EH (cell line): ENCODE data around the gene A3GALT2.

Experiments
- DNase-seq: peaks from one replicate; pipeline ENCODE4 v3.0.0-alpha.2; 2015; ENCODE audit warnings: low read depth

A3GALT2 gene

DNA sequence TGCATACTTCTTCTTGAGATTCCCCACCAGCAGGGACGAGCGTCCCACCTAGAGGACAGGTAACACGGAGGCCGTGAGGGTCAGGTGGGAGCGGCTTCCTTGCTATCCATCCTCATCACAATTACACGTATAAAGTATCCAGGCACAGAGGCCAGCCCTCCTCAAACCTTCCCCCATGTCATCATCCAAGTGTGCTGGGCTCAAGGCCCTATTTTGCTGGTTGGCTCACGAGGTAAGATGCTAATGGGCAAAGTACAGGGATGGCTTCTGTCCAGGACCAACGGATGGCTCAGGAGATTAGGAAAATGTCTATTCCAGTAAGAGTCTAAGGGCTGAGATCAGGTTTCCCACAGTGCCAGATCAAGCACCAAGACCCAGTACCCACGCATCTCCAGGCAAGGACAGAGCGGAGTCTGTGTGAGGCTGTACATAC, 11.5 kb upstream of the A3GALT2 start:
- DNase-seq: peak; percentile 68

DNA sequence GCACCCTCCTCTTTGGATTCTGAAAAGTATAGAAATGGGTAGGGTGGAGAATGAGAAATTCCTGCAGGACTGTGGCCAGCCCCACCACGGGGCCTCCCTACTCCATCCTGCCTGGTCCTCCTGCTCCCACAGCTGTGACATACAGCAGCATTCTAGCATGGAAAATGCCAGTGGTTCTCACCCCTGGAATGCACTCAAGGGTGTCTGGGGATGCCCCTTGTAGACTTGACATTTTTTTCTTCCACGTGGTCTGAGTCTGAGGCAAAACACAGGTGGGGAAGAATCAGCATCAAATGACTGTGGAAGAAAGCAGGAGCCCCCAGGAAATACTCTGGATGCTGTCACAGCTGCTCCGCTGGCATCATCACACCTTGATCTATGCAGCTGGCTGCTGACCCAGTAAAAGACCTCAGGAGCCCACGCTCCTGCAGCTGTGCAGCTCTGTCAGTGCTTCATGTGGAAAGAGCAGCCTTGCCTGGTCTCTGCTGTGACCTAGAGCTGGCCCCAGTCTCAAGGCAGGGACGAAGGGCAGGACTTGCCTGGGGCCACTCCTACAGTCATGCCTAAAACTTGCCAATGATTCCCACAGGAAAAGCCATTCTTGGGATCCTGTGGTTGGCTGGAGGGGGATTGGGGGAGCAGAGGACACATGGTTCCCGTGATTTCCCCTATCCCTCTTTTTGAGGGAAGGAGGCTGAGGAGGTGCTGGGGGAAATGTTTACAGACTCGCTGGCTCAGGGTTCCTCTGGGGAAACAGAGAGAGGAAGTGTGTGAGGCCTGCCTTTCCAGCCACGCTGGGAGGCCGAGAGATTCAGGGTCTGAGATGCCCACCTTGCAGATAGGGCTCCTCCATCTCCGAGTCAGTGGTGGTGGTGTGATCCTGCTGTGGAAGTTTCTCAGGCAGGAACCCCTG, 10.8 kb upstream of the A3GALT2 start:
- peak; percentile 88 for DNase-seq

DNA sequence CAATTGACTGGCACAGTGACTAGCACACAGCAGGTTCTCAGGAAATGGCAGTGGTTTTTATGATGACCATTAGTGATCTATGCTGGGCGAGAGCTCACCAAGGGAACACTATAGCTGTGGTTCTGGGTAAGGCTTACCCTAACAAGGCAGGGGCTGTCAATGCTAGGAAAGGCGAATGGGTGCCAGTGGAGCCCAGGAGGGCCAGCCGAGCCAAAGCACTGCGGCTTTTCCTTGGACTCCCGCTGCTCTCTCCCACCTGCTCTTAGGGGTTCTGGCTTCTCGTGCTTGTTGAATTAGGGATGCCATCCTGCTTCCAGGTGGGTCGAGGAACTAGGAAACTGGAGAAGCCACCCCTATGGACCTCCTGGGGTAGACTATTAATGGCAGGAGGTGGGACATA, 10.0 kb upstream of the A3GALT2 start:
- DNase-seq: no peak

GRCh38 chr1:33330361-33330890, 9.5 kb upstream of the A3GALT2 start:
- DNase-seq: no peak

DNA sequence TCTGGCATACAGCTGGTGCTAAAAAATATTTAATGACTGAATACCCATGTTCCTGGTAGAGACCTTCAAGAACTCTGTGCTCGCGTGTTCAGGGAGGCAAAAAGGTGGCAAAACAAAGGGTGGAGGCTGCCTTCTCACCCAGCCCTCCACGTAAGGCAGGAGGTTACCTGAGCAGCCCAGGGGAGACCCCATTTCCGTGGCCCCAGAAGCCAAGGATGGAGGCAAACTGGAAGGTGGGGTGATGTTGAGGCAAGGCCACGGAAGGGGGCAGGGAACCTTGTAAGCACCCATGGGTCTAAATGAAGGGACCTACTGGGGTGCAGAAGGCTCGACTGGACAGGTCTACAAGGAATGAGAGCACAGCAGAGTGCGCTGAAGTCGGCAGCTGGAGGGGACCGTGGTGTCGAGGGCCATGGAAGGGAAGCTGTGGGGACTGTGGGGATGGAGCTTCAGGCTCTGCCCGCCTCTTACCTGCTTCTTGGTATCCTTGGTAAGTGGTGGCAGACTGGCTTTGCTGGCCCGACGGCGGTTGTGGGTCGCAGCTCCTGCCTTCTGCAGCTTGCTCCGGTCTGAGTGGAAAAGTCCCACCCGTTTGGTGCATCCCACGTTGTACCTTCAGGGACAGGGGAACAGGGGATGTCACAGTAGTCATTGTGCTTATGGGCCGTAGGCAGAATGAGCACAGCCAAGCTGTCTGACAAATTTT, 8.9 kb upstream of the A3GALT2 start:
- no peak for DNase-seq

DNA sequence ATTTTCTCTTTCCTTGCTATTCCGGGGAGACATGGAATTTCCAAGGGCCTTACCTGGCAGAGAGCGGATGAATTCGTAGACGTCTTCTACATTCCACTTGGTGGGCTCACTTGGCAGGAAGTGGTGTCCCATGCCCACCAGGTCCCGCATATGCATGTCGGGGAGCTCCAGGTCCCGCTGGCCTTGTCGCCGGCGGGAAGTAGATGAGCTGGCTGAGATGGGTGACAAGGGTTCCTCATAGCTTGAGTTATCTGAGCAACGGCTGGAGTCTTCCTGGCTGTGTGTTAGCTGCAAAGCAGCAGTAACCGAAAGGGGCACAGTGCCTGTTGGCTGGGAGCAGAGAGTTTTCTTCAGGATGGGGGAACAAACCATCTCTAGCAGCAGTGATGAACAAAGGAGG, 7.9 kb upstream of the A3GALT2 start:
- DNase-seq: no peak

DNA sequence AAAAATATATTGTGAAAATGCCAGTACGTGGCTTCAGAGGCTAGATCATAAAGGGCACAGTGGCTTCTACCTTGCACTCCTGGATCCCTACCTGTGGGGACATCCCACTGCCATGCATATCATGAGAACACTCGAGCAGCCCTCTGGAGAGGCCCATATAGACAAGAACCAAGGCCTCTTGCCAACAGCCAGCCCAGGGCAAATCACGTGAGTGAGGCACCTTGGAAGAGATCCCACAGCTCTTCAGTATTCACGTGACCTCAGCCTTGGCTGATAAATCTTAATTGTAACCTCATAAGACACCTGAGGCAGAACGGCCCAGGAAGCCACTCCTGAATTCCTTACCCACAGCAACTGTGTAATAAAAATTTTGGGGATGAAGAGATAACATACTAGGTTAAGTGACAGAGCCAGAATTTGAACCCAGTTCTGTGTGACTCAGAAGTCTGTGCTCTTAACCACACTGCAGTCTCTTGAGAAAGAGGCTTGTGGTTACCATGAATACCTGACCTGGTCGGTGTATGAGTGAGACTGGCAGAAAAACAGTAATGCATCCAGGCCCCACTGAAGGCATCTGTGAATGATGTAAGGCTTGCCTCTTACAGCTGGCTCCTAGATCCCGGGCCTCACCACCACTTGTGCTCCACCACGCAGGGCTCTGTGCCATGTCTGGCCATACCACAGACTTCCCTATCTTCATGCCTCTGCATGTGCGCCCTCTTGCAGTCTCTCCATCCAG, 6.9 kb upstream of the A3GALT2 start:
- DNase-seq: peak; percentile 98

- no peak for DNase-seq
Measured at GRCh38 chr1:33326785-33327184, 5.9 kb upstream of the A3GALT2 start.

- DNase-seq: no peak
Measured at GRCh38 chr1:33324677-33325575, 4.0 kb upstream of the A3GALT2 start.

DNA sequence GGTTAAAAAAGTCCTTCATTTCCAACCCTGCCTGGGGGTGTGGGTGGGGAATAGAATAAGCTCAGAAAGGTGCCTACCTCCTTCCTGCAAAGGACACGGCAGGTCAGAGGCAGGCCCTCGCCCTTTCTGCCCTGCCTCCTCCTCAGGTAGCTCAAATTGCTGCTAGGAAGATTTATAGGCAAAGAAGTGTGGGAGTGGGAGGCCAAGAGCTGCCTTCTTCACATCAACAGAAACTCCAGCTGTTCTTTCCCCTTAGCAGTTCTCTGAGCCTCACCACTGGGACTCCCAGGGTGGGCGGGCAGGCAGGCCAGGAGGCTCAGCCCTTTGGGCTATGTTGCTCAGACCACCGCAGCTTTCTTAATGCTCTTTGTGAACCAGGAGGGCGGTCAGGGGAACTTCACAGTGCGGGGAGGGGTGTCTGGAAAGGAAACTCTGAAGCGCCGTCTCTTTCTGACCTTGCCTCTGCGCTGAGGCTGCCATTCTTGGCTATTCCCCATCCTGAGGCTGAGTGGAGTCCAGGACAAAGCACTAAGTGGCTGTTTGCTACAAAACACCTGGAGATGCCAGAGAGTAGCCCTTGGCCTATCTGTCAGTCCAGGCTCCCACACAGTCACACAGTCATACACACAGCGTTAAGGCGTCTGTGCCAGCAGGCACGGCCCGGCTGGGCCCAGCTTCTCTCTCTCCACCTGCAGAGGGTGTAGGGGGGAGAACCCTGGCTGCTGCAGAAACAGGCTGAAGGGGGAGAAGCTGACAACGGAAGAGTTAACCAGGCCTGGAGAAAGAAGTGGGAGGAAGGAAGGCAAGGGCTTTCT, 3.0 kb upstream of the A3GALT2 start:
- no peak for DNase-seq

DNA sequence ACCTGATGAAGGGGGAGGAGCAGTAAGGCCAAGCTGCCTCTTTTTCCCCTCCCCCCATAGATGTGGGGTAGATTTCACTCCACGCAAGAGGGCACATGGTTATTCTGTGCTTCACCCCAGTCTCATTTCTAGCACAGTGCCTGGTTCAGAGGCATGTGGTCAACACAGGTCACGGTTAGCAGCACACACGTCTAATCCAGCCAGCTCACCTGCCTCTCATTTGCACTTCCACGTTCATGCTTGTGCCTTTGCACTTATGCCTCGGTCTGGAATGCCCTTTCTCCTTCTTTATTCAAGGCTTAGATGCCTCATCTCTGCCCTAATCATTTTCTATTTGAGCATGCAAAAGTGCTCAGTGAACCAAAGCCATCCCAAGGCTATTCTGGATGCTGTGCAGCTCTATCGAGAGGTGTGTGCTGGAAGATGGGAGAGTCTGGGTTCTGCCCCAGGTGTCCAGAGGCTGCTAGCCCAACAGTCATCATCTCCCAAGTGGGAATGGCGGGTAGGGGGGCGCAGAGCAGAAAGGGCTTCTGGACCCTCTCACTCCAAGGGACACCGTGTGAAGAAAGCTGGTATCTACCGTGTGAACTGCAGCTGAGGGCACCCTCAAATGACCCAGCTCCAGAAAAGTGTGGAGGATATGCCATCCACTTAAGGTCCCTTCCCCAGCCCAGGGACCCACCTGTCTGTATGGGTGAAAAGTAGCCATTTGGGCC, 2.1 kb upstream of the A3GALT2 start:
- no peak for DNase-seq

DNA sequence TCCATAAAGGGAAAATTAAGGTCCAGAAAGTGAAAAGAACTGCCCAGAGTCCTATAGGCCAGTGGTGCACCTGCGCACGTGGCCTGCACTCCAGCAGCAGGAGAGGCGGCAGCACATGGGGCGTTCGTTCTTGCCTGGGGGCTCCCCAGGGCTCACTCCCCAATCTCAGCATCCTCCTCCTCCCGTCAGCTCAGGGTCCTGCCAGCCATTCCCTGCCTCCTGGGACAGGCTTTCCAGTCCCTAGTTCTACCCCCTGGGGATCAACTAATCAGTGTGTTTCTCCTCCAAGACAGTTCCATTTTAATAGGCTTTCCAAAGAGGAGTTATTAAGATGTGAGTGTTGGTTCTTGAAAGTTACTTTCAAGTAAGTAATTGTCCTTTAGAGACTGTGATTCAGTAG, 1.2 kb upstream of the A3GALT2 start:
- no peak for DNase-seq

GRCh38 chr1:33321178-33321577, 280 bp upstream of the A3GALT2 start:
- DNase-seq: no peak

GRCh38 chr1:33319949-33320618, 814 bp downstream of the A3GALT2 start:
- no peak for DNase-seq

GRCh38 chr1:33319186-33319948, 1.5 kb downstream of the A3GALT2 start:
- no peak for DNase-seq

GRCh38 chr1:33317946-33318345, 3.0 kb downstream of the A3GALT2 start:
- DNase-seq: no peak

DNA sequence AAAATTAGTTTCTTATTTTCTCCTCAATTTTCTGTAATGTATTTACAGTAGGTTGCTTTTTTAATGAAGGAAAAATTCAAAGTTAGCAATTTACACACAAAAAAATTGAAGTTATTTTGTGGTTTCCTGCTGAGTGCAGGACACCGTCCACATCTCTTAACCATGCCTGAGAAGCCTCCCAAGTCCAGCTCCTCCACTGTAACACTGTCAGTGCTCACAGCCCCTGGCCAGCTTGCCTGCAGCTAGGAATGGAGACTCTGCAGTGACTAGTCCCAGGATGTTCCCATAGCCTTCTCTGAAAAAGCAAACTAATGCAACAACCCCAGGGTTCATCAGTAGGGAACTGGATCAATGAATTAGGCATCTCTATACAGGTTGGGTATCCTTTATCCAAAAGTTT, 3.5 kb downstream of the A3GALT2 start:
- peak; percentile 69 for DNase-seq

GRCh38 chr1:33316601-33317000, 4.3 kb downstream of the A3GALT2 start:
- no peak for DNase-seq
